Fibroblast of skin of right biceps (primary cell): ENCODE data around the gene CCDC70.
"Not testable (repeated sequence)": the region's sequence is repeated elsewhere in the genome, so short reads cannot be mapped to it uniquely, and the experiment has no call there.

ENCODE experiments used
- DNase-seq: peaks from one replicate; pipeline ENCODE4 v3.0.0-alpha.2; 2013

The CCDC70 gene

GRCh38 chr13:51861723-51862300, at the start of gene CCDC70:
CCDC70 (plus strand) TSS chr13:51861969; CDS start chr13:51865412, 3,443 bp downstream.
- DNase-seq, result peak; percentile 66

- DNase-seq, result no peak
These were observed 47.7 kb upstream of the CCDC70 start for GRCh38 chr13:51814071-51814470.

GRCh38 chr13:51814825-51815650, 46.7 kb upstream of the CCDC70 start:
- DNase-seq, result peak; percentile 47

- DNase-seq, result no peak
These were observed 45.9 kb upstream of the CCDC70 start for GRCh38 chr13:51815848-51816247.

- DNase-seq, result no peak
These were observed 45.0 kb upstream of the CCDC70 start for GRCh38 chr13:51816604-51817249.

GRCh38 chr13:51817717-51818116, 44.1 kb upstream of the CCDC70 start:
- no peak for DNase-seq

- no peak for DNase-seq
These were observed 43.5 kb upstream of the CCDC70 start for GRCh38 chr13:51818276-51818675.

GRCh38 chr13:51818781-51819511, 42.8 kb upstream of the CCDC70 start:
- DNase-seq, result no peak

- DNase-seq, result no peak
These were observed 42.2 kb upstream of the CCDC70 start for GRCh38 chr13:51819544-51819943.

- DNase-seq, result no peak
These were observed 41.7 kb upstream of the CCDC70 start for GRCh38 chr13:51820016-51820597.

- DNase-seq, result no peak
These were observed 40.2 kb upstream of the CCDC70 start for GRCh38 chr13:51821606-51822005.

GRCh38 chr13:51822106-51822815, 39.5 kb upstream of the CCDC70 start:
- no peak for DNase-seq

GRCh38 chr13:51823359-51823758, 38.4 kb upstream of the CCDC70 start:
- no peak for DNase-seq

GRCh38 chr13:51823863-51824262, 37.9 kb upstream of the CCDC70 start:
- no peak for DNase-seq

GRCh38 chr13:51824712-51825111, 37.1 kb upstream of the CCDC70 start:
- not testable (repeated sequence) for DNase-seq

GRCh38 chr13:51825165-51825592, 36.6 kb upstream of the CCDC70 start:
- DNase-seq, result no peak

- DNase-seq, result no peak
These were observed 36.0 kb upstream of the CCDC70 start for GRCh38 chr13:51825681-51826254.

GRCh38 chr13:51826606-51827005, 35.2 kb upstream of the CCDC70 start:
- no peak for DNase-seq

GRCh38 chr13:51827254-51827653, 34.5 kb upstream of the CCDC70 start:
- no peak for DNase-seq

GRCh38 chr13:51828730-51829567, 32.8 kb upstream of the CCDC70 start:
- DNase-seq, result no peak

GRCh38 chr13:51829568-51829899, 32.2 kb upstream of the CCDC70 start:
- no peak for DNase-seq
